ENCODE data around the gene YWHAG.

Gene YWHAG

GRCh38 chr7:76349313-76349885 is 9.4 kb downstream of the YWHAG start:
- no peak for TF ChIP-seq CTCF (IDR thresholded peaks at IDR 0.05; ENCODE audit: low read depth, low read length, missing control alignments)
- no peak for DNase-seq (ENCODE audit: extremely low read depth, low read depth)
- H3K4me3 ChIP-seq (replicated peaks; ENCODE audit: low read depth, low read length), result no peak overlapping the region

GRCh38 chr7:76347710-76348109 is 11.1 kb downstream of the YWHAG start:
- no peak for TF ChIP-seq CTCF (IDR thresholded peaks at IDR 0.05; ENCODE audit: low read depth, low read length, missing control alignments)

DNA sequence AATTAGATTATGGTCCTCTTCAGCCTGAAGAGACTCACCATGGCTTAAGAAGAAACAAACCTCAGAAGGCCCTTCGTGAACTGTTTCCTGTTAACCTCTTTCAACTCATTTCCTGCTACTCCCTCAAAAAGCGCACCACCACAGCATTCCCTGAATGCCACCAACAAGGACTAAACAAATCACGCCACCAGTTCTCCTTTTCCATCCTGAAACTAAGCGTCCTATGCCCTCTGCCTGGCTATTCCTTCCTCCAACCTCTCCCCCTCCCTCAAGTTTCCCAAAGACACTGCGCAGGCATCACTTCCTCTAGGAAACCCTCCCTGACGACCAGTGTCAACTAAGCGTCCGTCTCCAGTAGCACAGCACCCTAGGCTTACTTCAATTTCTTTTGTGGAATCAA is 12.0 kb downstream of the YWHAG start:
- no peak overlapping the region for H3K4me3 ChIP-seq (replicated peaks; ENCODE audit: low read depth, low read length)
- no peak for DNase-seq (ENCODE audit: extremely low read depth, low read depth)
- TF ChIP-seq CTCF (IDR thresholded peaks at IDR 0.05; ENCODE audit: low read depth, low read length, missing control alignments), result no peak

More at GRCh38 chr7:76347710-76348109, 11.1 kb downstream of the YWHAG start:
- no peak for DNase-seq (ENCODE audit: extremely low read depth, low read depth)
- no peak overlapping the region for H3K4me3 ChIP-seq (replicated peaks; ENCODE audit: low read depth, low read length)

DNA sequence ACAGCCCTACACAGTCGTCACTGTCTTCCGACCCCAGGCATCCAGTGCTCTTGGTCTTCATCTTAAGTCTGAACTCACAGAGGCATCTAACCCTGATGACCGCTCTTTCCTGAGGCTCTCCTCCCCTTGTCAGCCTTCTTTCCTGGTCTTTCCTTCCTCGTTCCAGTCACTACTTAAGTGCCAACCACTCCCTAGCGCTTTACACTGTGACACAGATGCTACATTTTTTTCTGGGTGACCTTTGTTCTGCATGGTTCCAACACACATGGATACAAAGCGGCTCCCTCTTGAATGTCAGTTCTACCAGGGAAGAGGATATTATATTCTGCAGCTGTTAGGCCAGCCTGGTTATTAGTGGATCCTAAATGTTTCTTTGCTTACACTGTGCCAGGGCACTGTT is 12.7 kb downstream of the YWHAG start:
- no peak for TF ChIP-seq CTCF (IDR thresholded peaks at IDR 0.05; ENCODE audit: low read depth, low read length, missing control alignments)
- DNase-seq (ENCODE audit: extremely low read depth, low read depth), result no peak
- no peak overlapping the region for H3K4me3 ChIP-seq (replicated peaks; ENCODE audit: low read depth, low read length)

GRCh38 chr7:76343931-76344321 is 14.9 kb downstream of the YWHAG start:
- DNase-seq (ENCODE audit: extremely low read depth, low read depth), result no peak
- H3K4me3 ChIP-seq (replicated peaks; ENCODE audit: low read depth, low read length), result no peak overlapping the region
- no peak for TF ChIP-seq CTCF (IDR thresholded peaks at IDR 0.05; ENCODE audit: low read depth, low read length, missing control alignments)

GRCh38 chr7:76343294-76343930 is 15.4 kb downstream of the YWHAG start:
- no peak for TF ChIP-seq CTCF (IDR thresholded peaks at IDR 0.05; ENCODE audit: low read depth, low read length, missing control alignments)
- no peak for DNase-seq (ENCODE audit: extremely low read depth, low read depth)
- no peak overlapping the region for H3K4me3 ChIP-seq (replicated peaks; ENCODE audit: low read depth, low read length)

GRCh38 chr7:76342222-76342621 is 16.6 kb downstream of the YWHAG start:
- no peak for DNase-seq (ENCODE audit: extremely low read depth, low read depth)
- TF ChIP-seq CTCF (IDR thresholded peaks at IDR 0.05; ENCODE audit: low read depth, low read length, missing control alignments), result no peak
- no peak overlapping the region for H3K4me3 ChIP-seq (replicated peaks; ENCODE audit: low read depth, low read length)

All from HFF-Myc (cell line).